GM18520 (cell line): Measurements from ENCODE around the gene PAH.

Source experiments
- ATAC-seq: cut with Tn5 transposase; IDR thresholded peaks from one replicate; pipeline ENCODE4 v1.9.1; 2021; ENCODE audit not compliant: unreplicated experiment

The PAH gene

GRCh38 chr12:102950950-102951619, 34.0 kb upstream of the PAH start:
- ATAC-seq: no peak

- ATAC-seq: no peak
These were observed 33.3 kb upstream of the PAH start for GRCh38 chr12:102950107-102950949.

DNA sequence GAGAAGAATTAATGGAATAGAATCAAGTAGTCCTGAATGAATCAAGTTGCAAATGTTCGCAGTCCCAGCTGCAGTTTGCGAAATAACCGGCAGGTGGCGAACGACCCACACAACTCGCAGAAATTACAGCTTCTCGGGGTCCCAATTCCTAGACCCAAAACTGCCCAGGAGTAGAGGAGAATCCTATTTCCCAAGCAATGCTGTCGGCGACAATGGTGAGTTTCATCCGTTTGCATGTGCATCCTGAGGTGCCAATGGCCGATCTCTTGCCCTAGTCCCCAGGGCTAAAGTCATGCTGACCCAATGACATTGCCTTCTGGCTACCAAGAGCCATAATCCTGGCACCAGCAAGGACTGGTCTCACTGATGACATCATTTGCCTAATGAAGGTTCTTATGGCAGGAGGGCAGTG, 31.9 kb upstream of the PAH start:
- no peak for ATAC-seq

- no peak for ATAC-seq
These were observed 29.0 kb upstream of the PAH start for GRCh38 chr12:102946042-102946441.

DNA sequence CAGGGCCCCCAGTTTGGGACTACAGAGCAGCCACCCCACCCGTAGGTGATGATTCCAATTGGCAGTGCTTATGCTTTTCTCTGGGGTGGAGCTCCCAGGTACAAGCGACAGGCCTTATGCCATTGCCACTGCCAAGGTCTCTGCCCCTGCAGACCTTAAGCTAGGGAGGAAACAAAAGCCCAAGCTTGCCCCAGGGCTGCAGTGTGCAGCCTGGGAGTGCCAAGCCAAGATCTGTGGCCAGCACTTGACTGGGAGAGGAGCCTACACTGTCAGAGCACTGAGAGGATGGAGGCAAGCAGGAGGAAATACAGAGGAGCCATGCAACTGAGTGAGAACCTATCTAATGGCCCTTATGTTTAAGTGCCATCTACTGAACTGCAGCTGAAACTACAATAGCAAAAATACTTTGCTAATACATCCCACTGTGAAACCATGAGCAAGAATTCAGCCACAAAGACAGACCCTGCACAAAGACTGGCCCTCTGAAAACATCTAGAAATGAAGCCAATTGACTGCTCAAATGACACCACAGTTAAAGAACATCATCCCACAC, 22.7 kb upstream of the PAH start:
- no peak for ATAC-seq

DNA sequence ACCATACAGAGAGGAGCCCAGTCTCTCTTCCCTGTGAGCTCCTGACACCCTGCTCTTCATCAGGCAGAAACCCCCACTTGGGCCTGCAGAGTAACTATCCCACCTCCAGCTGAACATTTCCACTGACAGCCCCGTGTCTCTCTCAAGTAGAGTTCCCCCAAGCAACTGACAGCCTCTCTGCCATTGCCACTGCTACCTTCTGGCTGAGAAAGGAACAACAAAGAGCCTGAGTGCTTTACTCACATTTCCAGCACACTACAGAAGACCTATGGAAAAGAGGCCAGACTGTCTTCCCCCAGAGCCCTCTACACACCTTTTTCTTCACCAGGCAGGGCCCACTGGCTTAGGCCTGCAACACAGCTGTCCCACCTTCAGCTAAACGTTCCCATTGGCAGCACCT, 22.0 kb upstream of the PAH start:
- no peak for ATAC-seq

DNA sequence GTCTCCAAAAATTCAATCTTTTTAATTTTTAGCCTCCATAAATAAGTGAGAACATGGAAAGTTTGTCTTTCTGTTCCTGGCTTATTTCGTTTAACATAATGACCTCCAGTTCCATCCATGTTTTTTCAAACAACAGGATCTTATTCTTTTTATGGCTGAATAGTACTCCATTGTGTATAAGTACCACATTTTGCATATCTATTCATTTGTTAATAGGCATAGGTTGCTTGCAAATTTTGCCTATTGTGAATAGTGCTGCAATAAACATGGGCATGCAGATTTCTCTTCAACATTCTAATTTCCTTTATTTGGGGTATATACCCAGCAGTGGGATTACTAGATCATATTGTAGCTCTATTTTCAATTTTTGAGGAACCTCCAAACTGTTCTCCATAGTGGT, 16.1 kb upstream of the PAH start:
- no peak for ATAC-seq

- no peak for ATAC-seq
These were observed 10.2 kb upstream of the PAH start for GRCh38 chr12:102927220-102927619.

- no peak for ATAC-seq
These were observed 4.2 kb upstream of the PAH start for GRCh38 chr12:102921240-102921639.

GRCh38 chr12:102920271-102920670, 3.2 kb upstream of the PAH start:
- ATAC-seq: no peak

- ATAC-seq: no peak
These were observed 1.8 kb upstream of the PAH start for GRCh38 chr12:102918840-102919239.

- ATAC-seq: no peak
These were observed 605 bp downstream of the PAH start for GRCh38 chr12:102916252-102917025.

DNA sequence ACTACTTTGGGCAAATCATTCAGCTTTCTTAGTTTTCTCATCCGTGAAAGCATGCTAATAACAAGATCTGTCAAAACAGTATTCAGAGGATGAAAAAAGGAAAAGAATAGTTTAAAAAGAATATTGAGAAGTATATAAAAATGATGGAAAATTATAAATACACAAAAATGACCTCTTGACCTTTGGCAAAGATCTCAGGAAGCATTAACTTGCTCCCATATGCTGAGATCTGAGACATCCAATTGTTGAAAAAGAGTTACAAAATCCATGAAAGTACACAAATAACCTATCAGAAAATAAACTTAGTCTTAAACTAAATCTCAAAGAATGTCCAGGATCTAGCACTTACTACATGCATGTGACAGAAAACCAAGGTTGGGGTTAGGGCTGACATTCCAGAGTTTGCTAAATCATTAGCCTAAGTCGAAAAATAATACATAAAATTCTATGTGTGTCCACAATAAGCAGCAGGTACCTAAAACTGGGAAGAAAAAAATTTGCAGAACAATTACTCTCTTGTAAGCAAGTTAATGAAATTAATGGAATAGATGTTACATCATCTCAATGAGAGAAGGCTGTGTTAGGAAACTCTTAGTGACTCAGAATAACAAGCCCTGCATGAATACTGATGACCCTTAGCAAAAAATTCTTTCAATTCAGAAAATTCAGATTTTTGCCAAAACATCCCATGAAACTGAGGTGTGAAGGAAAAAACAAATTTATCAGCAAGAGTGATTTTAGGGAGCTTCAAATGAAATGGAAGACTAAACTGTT, 3.4 kb downstream of the PAH start:
- ATAC-seq: no peak

GRCh38 chr12:102912258-102912657, 4.8 kb downstream of the PAH start:
- no peak for ATAC-seq

GRCh38 chr12:102911320-102911719, 5.7 kb downstream of the PAH start:
- no peak for ATAC-seq

- ATAC-seq: no peak
These were observed 6.3 kb downstream of the PAH start for GRCh38 chr12:102910792-102911191.

DNA sequence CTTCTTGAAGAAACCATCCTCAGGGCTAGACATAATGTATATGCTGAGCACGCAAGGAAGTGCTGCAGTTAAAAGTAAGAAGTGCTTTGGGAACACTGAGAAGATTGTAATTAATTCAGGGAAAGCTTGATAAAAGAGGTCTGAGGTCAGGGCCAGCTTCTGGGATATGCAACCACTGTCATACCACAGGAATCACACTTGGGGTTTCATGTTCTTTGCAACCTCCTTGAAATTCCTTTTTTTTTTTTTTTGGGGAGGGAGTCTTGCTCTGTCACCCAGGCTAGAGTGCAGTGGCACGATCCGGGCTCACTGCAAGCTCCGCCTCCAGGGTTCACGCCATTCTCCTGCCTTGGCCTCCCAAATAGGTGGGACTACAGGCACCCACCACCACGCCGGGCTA, 6.9 kb downstream of the PAH start:
- no peak for ATAC-seq

GRCh38 chr12:102907918-102908317, 9.1 kb downstream of the PAH start:
- ATAC-seq: no peak

- ATAC-seq: no peak
These were observed 11.8 kb downstream of the PAH start for GRCh38 chr12:102905229-102905628.

DNA sequence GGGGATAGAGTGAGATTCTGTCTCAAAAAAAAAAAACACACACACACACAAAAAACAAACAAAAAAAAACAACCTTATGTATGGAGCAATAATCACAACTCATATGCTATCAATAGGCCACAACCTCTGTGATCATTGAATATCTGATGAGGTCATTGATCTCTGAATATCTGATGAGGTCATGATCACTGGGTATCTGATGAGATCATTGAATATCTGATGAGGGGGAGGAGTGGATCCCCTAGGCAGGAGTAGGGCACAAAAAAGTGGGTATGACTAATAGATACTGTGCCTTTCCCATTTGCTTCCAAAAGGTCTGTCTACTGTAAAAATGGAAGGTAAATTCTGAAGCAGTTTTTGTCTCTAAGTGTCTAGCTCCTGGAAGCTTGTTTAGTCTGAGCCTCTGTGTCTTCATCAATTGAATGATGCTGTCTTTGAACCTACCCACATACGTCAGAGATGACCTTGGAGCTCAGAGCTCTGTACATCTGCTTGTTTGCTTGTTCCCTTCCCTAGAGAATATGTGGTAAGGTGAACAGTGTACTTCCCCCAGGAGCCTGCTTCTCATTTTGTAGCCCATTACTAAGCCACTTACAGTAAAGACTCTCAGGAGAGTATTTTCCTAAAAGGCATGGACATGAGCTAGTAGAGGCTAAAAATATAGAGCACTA, 13.6 kb downstream of the PAH start:
- ATAC-seq: no peak
